ENCODE measurements around the gene ZNF467.

ZNF467 gene

DNA sequence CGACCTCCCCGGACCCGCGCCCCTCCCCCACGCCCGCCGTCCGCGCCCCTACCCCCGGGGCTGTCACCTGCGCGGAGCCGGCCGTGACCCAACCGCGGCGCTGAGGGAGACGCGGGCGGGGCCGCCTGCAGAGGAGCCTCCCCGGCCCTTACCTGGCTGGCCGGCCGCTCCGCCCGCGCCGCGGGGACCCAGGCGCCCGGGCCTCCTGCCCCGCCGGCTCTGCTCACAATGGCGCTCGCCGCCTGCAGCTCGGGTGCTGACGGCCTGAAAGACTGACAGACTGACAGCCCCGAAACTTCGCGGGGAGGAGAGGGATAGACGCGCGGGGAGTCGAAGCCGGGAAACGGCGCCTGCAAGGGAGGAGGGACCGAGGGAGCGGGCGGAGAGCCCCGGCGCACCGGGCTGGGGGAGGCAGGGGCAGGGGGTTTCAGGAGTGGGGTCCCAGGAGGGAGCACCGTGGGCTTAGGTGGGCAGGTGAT is 393 bp downstream of the ZNF467 start:
- Histone ChIP-seq H2BK12ac (ENCODE audit: low read length) (peak overlapping the region; percentile 93), H3K4me2 (ENCODE audit: insufficient read depth, low read length, poor library complexity, severe bottlenecking) (peak overlapping the region; percentile 98), H3K4me3 (ENCODE audit: low read length in 2 of 2) (peak overlapping the region; percentile 57 to 82), H2BK15ac (ENCODE audit: low read length) (peak overlapping the region; percentile 94), H3K79me1 (ENCODE audit: low read depth, low read length) (no peaks in the 10 kb centered on the region), H3K27ac (replicated peaks; ENCODE audit: low read length) (no peak overlapping the region), H2BK120ac (ENCODE audit: low read depth, low read length) (no peak overlapping the region), H3K36me3 (replicated peaks in 1 of 2; ENCODE audit: control insufficient read depth in 2 of 2, insufficient read depth in 2 of 2, low read length in 2 of 2) (peaks cover 2 to 8% of the 10 kb centered on the region in 2 donors), H2AK5ac (ENCODE audit: low read depth, low read length) (peak overlapping the region; percentile 97), H3K9ac (ENCODE audit: low read depth, low read length, poor library complexity) (peak overlapping the region; percentile 92), H3K27me3 (ENCODE audit: control insufficient read depth in 3 of 3, insufficient read depth in 3 of 3, low read depth in 1 of 3, low read length in 3 of 3) (peaks cover 0 to 18% (median 0%) of the 10 kb centered on the region in 3 experiments), H3K4ac (ENCODE audit: low read length) (no peak overlapping the region), H4K8ac (ENCODE audit: low read depth, low read length) (no peak overlapping the region), H3K9me3 (replicated peaks in 1 of 2; ENCODE audit: control insufficient read depth in 2 of 2, insufficient read depth in 1 of 2, low read depth in 1 of 2, low read length in 2 of 2) (peaks cover 0 to 2% of the 10 kb centered on the region in 2 donors), H2AFZ (ENCODE audit: low read length) (peak overlapping the region; percentile 79), H3K4me1 (ENCODE audit: control insufficient read depth in 2 of 2, insufficient read depth in 1 of 2, low read depth in 1 of 2, low read length in 2 of 2) (peaks cover 14 to 45% of the 10 kb centered on the region in 2 donors), H4K91ac (ENCODE audit: low read depth, low read length, poor library complexity) (no peak overlapping the region), H3K23ac (ENCODE audit: low read depth, low read length, poor library complexity) (peak overlapping the region; percentile 73), H3K14ac (ENCODE audit: low read length) (no peak overlapping the region), H2BK5ac (ENCODE audit: low read length) (no peak overlapping the region), H3K18ac (ENCODE audit: low read length) (peak overlapping the region; percentile 95)
- no CpG with 5 or more reads among the region's 55 CpGs for WGBS, 2 donors (ENCODE audit: extremely low coverage in 2 of 2, insufficient read length in 2 of 2, insufficient replicate concordance in 1 of 2)
- DNase-seq (ENCODE audit: low spot score), result no peak

DNA sequence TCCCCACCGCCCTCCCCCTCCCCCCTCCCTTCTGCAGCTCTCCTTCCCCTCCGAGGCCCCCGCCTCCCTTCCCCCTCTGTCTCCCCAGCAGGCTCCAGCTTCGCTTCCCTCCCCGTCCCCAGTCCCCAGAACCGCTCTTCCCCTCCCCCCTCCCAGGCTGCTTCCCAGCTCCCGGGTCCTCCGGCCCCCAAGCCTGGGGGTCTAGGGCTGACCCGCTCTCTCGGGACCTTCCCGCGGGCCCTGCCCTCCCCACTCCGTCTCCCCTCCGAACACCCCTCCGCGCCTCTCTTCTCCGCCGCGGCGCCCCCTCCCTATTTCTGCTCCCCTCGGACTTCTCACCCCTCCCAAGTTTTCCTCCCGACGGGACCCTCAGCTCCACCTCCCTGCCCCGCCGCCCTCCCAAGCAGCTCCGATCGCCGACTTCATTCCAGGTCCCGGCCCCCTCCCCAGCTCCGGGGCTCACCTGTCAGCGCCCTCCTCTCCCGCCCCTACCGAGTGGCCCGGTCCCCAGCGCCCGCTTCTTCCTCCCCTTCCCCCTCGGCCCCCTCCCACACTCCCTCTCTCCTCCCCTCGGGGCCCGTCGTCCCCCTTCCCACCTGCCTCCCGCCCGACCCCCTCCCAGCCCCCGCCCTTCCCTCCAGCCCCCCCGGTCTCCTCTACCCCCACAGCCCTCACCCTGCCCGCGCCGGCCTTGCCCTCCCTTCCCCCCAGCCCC is 990 bp downstream of the ZNF467 start:
- peak; percentile 56 for DNase-seq (ENCODE audit: low spot score)
- peak overlapping the region; percentile 87 for H2AFZ ChIP-seq (ENCODE audit: low read length)
- WGBS, 2 donors (ENCODE audit: extremely low coverage in 2 of 2, insufficient read length in 2 of 2, insufficient replicate concordance in 1 of 2), result no CpG with 5 or more reads among the region's 47 CpGs
- H3K9ac ChIP-seq (ENCODE audit: low read depth, low read length, poor library complexity), result peak overlapping the region; percentile 86
- H3K27me3 ChIP-seq (ENCODE audit: control insufficient read depth in 3 of 3, insufficient read depth in 3 of 3, low read depth in 1 of 3, low read length in 3 of 3), result peaks cover 0 to 23% (median 0%) of the 10 kb centered on the region in 3 experiments
- no peak overlapping the region for H4K91ac ChIP-seq (ENCODE audit: low read depth, low read length, poor library complexity)
- no peak overlapping the region for H3K23ac ChIP-seq (ENCODE audit: low read depth, low read length, poor library complexity)
- peak overlapping the region; percentile 93 for H2BK5ac ChIP-seq (ENCODE audit: low read length)
- peak overlapping the region; percentile 99 for H3K18ac ChIP-seq (ENCODE audit: low read length)
- no peak overlapping the region for H2BK120ac ChIP-seq (ENCODE audit: low read depth, low read length)
- peak overlapping the region; percentile 100 for H2BK15ac ChIP-seq (ENCODE audit: low read length)
- no peak overlapping the region for H3K4ac ChIP-seq (ENCODE audit: low read length)
- peak overlapping the region; percentile 96 for H3K27ac ChIP-seq (replicated peaks; ENCODE audit: low read length)
- peaks cover 0 to 2% of the 10 kb centered on the region in 2 donors for H3K9me3 ChIP-seq (replicated peaks in 1 of 2; ENCODE audit: control insufficient read depth in 2 of 2, insufficient read depth in 1 of 2, low read depth in 1 of 2, low read length in 2 of 2)
- H3K36me3 ChIP-seq (replicated peaks in 1 of 2; ENCODE audit: control insufficient read depth in 2 of 2, insufficient read depth in 2 of 2, low read length in 2 of 2), result peaks cover 2 to 11% of the 10 kb centered on the region in 2 donors
- H3K79me1 ChIP-seq (ENCODE audit: low read depth, low read length), result no peaks in the 10 kb centered on the region
- H4K8ac ChIP-seq (ENCODE audit: low read depth, low read length), result no peak overlapping the region
- peak overlapping the region; percentile 95 for H2AK5ac ChIP-seq (ENCODE audit: low read depth, low read length)
- peak overlapping the region; percentile 98 for H3K4me2 ChIP-seq (ENCODE audit: insufficient read depth, low read length, poor library complexity, severe bottlenecking)
- peaks cover 14 to 40% of the 10 kb centered on the region in 2 donors for H3K4me1 ChIP-seq (ENCODE audit: control insufficient read depth in 2 of 2, insufficient read depth in 1 of 2, low read depth in 1 of 2, low read length in 2 of 2)
- peak overlapping the region; percentile 94 for H3K14ac ChIP-seq (ENCODE audit: low read length)
- H2BK12ac ChIP-seq (ENCODE audit: low read length), result no peak overlapping the region
- H3K4me3 ChIP-seq (ENCODE audit: low read length in 2 of 2), result peak overlapping the region; percentile 57 to 83

DNA sequence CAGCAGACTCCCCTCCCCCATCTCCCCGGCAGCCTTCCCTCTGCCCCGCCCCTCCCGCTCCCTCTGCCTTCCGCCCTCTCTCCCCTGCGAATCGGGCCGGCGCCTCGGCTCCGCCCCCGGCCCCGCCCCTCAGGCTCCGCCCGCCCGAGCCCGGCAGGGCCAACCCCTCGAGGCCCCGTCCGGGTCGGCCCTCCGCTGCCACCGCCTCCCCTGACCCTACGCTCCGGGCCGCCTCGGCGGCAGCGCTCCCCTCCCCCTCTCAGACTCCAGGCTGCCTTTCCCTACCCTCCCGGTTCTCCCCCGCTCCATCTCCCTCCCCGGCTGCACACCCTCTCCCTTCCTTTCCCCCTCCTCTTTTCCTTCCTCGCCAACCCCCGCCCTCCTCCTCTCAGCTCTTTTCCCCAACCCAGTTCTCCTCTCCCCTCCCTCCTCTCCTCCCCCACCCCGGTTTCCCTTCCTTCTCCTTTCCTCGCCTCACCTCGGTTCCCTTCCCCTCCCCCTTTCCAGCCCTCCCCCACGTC is 1.6 kb downstream of the ZNF467 start:
- no peak overlapping the region for H2BK120ac ChIP-seq (ENCODE audit: low read depth, low read length)
- no peak overlapping the region for H2BK12ac ChIP-seq (ENCODE audit: low read length)
- peak overlapping the region; percentile 84 for H2AFZ ChIP-seq (ENCODE audit: low read length)
- H3K79me1 ChIP-seq (ENCODE audit: low read depth, low read length), result no peaks in the 10 kb centered on the region
- H4K8ac ChIP-seq (ENCODE audit: low read depth, low read length), result no peak overlapping the region
- H3K9ac ChIP-seq (ENCODE audit: low read depth, low read length, poor library complexity), result peak overlapping the region; percentile 68
- no peak overlapping the region for H4K91ac ChIP-seq (ENCODE audit: low read depth, low read length, poor library complexity)
- H3K9me3 ChIP-seq (replicated peaks in 1 of 2; ENCODE audit: control insufficient read depth in 2 of 2, insufficient read depth in 1 of 2, low read depth in 1 of 2, low read length in 2 of 2), result peaks cover 0 to 2% of the 10 kb centered on the region in 2 donors
- H3K4ac ChIP-seq (ENCODE audit: low read length), result no peak overlapping the region
- peak overlapping the region; percentile 44 for H3K4me2 ChIP-seq (ENCODE audit: insufficient read depth, low read length, poor library complexity, severe bottlenecking)
- no peak overlapping the region for H2AK5ac ChIP-seq (ENCODE audit: low read depth, low read length)
- peak; percentile 95 for DNase-seq (ENCODE audit: low spot score)
- peak overlapping the region; percentile 96 for H3K27ac ChIP-seq (replicated peaks; ENCODE audit: low read length)
- H3K27me3 ChIP-seq (ENCODE audit: control insufficient read depth in 3 of 3, insufficient read depth in 3 of 3, low read depth in 1 of 3, low read length in 3 of 3), result peaks cover under 1 to 29% (median 2%) of the 10 kb centered on the region in 3 experiments
- H3K18ac ChIP-seq (ENCODE audit: low read length), result peak overlapping the region; percentile 92
- peak overlapping the region; percentile 57 to 70 for H3K4me3 ChIP-seq (ENCODE audit: low read length in 2 of 2)
- no peak overlapping the region for H3K14ac ChIP-seq (ENCODE audit: low read length)
- WGBS, 2 donors (ENCODE audit: extremely low coverage in 2 of 2, insufficient read length in 2 of 2, insufficient replicate concordance in 1 of 2), result no CpG with 5 or more reads among the region's 37 CpGs
- peaks cover 14 to 38% of the 10 kb centered on the region in 2 donors for H3K4me1 ChIP-seq (ENCODE audit: control insufficient read depth in 2 of 2, insufficient read depth in 1 of 2, low read depth in 1 of 2, low read length in 2 of 2)
- H2BK5ac ChIP-seq (ENCODE audit: low read length), result peak overlapping the region; percentile 93
- H3K23ac ChIP-seq (ENCODE audit: low read depth, low read length, poor library complexity), result peak overlapping the region; percentile 83
- no peak overlapping the region for H2BK15ac ChIP-seq (ENCODE audit: low read length)
- peaks cover 2 to 11% of the 10 kb centered on the region in 2 donors for H3K36me3 ChIP-seq (replicated peaks in 1 of 2; ENCODE audit: control insufficient read depth in 2 of 2, insufficient read depth in 2 of 2, low read length in 2 of 2)
